Measurements from ENCODE around the gene FHOD3. TPM values are rescaled to one million over a fixed set of nuclear protein-coding genes. Genes with fewer than 3 reads are reported as not detected.

FHOD3 gene
- total and polyA plus RNA-seq, 2 of the 13 experiments (the other 11 are each of a cell fraction or from before 2014, with no cell fraction given) = 0.07 TPM; not detected in 1

GRCh38 chr18:36458306-36458705 is 160.8 kb downstream of the FHOD3 start (continued):
- TF ChIP-seq ZHX2 (IDR thresholded peaks at IDR 0.05; ENCODE audit: low read depth) (no peak), ZHX2 (CRISPR knock-in tag; IDR thresholded peaks at IDR 0.05; ENCODE audit: borderline replicate concordance) (no peak), HDAC1 (CRISPR knock-in tag; IDR thresholded peaks at IDR 0.05) (no peak), RAD21 (CRISPR knock-in tag; IDR thresholded peaks at IDR 0.05) (no peak), ARID5B (CRISPR knock-in tag; IDR thresholded peaks at IDR 0.05) (no peak), ZNF674 (CRISPR knock-in tag; IDR thresholded peaks at IDR 0.05; ENCODE audit: low read depth) (no peak), AKNA (CRISPR knock-in tag; IDR thresholded peaks at IDR 0.05; ENCODE audit: borderline replicate concordance) (no peak), BCL6 (CRISPR knock-in tag; IDR thresholded peaks at IDR 0.05) (no peak), MAFG (CRISPR knock-in tag; IDR thresholded peaks at IDR 0.05) (no peak), PCBP1 (IDR thresholded peaks at IDR 0.05; ENCODE audit: borderline replicate concordance, low read depth, low read length) (no peak), SRSF1 (optimal IDR thresholded peaks at IDR 0.05; ENCODE audit: low read depth, low read length) (no peak), MXD3 (CRISPR knock-in tag; IDR thresholded peaks at IDR 0.05) (no peak)

Data from HepG2 (cell line).